ENCODE data around the gene GDPD5.

GRCh38 chr11:75386942-75387630, 138.7 kb downstream of the GDPD5 start:
- TF ChIP-seq CTCF (conservative IDR thresholded peaks at IDR 0.05; ENCODE audit: low read length): no peak
- no peak for TF ChIP-seq EZH2phosphoT487 (IDR thresholded peaks at IDR 0.05; ENCODE audit: borderline replicate concordance, low read depth, low read length)
